Hematopoietic multipotent progenitor cell treated with erythropoietin and hydrocortisone succinate and interleukin-3 and kit ligand, for 6 days (in vitro differentiated cells): ENCODE data around the gene CBARP.

Experiments
- DNase-seq: peaks from one replicate; pipeline ENCODE4 v3.0.0-alpha.2; 2015

CBARP gene, protein sequence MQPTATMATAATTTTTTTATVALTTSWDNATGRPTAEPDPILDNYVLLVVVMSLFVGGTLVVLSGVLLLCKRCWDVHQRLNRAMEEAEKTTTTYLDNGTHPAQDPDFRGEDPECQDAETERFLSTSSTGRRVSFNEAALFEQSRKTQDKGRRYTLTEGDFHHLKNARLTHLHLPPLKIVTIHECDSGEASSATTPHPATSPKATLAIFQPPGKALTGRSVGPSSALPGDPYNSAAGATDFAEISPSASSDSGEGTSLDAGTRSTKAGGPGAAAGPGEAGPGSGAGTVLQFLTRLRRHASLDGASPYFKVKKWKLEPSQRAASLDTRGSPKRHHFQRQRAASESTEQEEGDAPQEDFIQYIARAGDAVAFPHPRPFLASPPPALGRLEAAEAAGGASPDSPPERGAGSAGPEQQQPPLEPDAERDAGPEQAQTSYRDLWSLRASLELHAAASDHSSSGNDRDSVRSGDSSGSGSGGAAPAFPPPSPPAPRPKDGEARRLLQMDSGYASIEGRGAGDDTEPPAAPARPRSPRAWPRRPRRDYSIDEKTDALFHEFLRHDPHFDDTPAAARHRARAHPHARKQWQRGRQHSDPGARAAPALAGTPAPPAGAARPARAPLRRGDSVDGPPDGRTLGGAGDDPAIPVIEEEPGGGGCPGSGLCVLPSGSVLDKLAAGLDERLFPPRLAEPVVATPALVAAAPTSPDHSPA

GRCh38 chr19:1237754-1238368 lies at the start of gene CBARP:
CBARP (minus strand) TSS chr19:1238005; CDS start chr19:1236100, 1,905 bp downstream.
- DNase-seq, result peak; percentile 53

DNA sequence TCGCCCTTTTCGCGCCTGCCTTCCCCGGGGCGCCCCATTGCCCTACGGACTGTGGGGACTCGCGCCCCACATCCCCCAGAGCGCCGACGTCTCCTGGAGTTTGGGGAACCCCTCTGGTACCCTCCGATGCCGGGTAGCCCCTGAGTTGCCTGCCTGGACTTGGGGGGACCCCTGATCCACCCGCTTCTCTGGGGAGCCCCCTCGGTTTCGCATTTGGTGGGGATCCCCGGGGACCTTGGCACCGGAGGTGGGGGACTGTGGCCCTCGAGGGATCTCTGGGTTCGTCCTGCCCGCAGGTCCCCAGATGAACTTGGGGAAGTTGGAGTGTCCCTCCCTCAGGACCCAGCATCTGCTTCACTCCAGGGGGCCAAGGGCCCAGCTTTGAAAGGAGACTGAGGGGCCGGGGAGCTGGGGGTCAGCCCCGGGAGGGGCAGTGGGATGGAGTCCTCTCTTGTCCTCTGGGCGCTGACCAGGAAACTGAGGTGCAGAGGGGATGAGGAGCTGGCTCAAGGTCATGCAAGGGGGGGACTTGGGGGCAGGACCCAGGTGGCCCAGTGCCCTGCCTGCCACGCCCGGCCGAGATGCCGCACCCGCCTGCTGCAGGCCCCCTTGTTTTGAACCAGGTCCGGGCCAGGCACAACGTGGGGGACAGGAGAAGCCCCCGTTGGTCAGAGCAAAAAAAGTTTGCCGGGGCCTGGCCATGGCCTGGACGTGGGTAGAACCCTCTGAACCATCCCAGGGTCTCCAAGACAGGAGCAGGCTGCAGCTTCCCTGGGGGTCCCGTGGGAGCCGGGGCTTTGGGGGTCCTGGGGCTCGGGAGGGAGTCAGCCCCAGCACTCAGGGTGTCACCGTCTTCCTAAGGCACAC lies 48.9 kb upstream of the CBARP start:
- DNase-seq, result no peak

DNA sequence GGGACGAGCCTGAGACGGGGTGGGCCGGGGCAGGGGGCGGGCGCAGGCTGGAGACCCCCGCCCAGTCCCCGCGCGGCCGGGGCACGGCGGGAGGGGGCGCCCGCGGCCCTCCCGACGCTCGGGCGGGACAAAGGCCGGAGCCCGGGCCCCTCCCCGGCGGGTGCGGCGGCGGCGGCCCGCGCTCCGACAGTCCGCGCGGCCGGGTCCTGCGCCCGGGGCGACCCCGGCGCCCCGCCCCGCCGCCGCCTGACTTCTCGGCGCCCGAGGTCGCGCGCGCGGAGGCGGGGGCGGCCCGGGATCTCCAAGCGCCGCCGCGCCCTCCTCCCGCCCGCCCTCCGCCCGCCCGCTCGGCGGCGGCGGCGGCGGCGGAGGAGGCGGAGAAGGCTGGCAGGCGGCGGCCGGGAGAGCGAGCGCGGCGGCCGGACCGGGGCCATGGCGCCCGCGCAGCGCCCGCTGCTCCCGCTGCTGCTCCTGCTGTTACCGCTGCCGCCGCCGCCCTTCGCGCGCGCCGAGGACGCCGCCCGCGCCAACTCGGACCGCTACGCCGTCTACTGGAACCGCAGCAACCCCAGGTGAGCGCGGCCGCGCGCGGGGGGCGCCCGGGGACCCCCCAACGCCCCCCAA lies 48.0 kb upstream of the CBARP start, which contains the start of gene EFNA2:
Gene EFNA2, plus strand, starts transcription at position 137 of the 624 bp plus-strand sequence. Its CDS starts 296 bp downstream, at position 433.
- DNase-seq, result no peak

GRCh38 chr19:1284979-1285736 lies 47.4 kb upstream of the CBARP start:
- DNase-seq, result no peak

GRCh38 chr19:1284293-1284978 lies 46.6 kb upstream of the CBARP start:
- DNase-seq, result no peak

- no peak for DNase-seq
Measured at GRCh38 chr19:1283917-1284292, 46.1 kb upstream of the CBARP start.

GRCh38 chr19:1283207-1283916 lies 45.6 kb upstream of the CBARP start:
- DNase-seq, result no peak

DNA sequence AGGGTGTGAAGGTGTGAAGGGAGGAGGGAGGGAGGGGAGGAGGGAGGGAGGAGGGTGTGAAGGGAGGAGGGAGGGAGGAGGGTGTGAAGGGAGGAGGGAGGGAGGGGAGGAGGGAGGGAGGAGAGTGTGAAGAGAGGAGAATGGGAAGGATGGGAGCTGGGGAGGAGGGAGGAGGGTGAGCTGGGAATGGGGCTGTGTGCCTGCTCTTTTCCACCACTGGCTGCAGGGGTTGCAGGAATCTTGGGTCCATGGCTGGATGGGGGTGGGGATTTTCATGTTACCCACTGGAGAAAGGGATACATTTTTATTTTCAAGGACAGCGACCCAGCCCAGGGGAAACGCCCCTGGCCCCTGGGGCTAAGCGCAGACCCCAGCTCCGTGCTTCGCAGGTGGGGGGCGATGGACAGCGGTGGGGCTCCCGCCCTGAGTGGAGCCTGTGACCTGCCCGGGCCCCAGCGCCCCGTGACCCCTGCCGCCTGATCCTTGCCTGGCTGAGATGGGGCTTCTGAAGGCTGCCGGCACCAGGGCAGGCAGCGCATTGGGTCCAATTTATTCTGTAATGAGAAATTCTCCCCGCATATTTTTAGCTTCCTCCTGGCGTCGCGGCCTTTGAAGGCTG lies 44.9 kb upstream of the CBARP start:
- no peak for DNase-seq

DNA sequence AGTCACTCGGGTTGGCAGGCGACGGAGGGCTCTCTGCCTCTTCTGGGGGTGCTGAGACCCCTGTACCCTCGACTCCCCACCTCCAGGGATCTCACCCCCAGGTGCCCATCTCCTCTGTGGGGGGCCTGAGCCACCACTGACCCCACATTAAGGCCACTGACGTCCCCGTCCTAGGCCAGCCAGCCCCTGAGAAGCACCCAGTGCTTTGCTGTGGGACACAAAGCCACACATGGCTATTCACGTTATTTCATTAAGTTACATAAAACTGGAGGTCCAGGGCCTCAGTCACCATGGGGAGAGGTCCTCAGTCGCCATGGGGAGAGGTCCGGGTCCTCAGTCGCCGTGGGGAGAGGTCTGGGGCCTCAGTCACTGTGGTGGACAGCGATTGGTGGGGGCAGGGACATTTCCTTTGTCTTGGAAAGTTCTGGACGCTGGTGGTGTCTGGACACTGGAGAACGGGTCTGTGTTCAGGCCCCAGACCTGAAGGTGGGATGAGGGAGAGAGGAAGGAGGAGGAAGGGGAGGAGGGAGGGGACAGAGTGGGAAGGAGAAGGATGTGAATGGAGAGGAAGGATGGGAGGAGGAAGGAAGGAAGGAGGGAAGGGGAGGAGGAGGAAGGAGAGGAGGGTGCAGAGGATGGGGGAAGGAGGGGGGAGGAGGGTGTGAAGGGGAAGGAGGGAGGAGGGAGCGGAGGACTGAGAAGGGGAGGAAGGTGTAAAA lies 43.9 kb upstream of the CBARP start:
- DNase-seq, result no peak

- no peak for DNase-seq
Measured at GRCh38 chr19:1280636-1281568, 43.1 kb upstream of the CBARP start.

GRCh38 chr19:1279782-1280341 lies 42.1 kb upstream of the CBARP start:
- peak; percentile 90 for DNase-seq

DNA sequence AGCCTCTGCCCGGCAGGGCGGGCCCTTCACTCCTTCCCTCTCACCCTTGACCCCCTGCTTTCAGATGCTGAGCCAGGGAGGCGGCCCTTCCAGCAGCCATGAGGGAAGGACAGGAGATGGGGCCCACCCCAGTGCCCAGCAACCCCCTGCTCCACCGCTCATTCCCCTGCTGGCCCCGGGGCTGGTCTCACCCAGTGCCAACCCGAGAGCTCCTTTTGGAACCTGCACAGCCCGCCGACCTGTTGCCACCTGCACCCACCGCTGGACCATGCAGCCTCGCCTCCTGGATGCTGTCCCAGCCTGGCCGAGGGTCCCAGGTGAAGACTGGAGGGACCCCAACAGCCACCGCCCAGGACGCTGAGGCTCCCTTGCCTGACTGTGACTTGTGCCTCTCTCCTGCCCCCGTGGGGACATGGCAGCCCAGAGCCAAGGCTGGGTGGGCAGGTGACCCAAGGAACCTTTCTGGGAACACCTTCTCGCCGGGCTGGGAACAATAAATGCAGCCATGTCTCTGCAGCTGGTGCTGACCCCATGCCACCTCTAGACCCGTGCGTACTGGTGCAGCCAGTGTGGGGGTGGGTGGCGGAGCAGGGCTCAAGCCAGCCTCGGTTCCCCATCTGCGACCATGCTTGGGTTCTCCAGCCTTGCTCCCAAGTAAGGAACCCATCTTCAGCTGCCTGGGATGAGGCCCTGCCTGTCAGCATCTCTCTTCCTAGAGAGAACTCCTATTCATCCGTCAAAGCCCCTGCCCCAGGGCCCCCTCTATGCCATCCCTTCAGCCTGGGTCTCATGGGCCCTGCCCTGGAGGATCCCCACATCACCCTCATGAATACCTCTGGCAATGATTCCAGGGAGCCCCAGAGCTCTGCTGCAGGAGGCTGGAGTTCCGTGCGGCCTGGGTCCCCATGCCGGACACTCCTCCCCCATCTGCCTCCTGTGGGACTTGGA lies 41.2 kb upstream of the CBARP start:
- DNase-seq, result no peak

GRCh38 chr19:1278074-1278473 lies 40.3 kb upstream of the CBARP start:
- no peak for DNase-seq

DNA sequence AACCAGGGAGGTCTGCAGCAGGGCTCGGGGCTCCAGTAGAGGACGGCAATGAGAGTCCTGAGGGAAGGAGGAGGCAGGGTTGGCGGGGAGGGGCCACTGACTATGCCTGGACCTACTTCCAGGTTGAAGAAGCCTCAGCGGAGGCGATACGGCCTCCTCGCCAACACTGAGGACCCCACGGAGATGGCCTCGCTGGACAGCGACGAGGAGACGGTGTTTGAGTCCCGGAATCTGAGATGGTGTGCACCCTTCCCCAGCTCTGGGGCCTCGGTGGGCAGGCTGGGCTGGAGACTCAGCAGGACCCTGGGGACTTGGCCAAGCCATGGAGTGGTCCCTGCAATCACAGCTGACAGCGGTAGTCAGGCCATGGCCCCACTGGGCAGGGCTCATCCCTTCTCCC lies 39.3 kb upstream of the CBARP start:
- no peak for DNase-seq

DNA sequence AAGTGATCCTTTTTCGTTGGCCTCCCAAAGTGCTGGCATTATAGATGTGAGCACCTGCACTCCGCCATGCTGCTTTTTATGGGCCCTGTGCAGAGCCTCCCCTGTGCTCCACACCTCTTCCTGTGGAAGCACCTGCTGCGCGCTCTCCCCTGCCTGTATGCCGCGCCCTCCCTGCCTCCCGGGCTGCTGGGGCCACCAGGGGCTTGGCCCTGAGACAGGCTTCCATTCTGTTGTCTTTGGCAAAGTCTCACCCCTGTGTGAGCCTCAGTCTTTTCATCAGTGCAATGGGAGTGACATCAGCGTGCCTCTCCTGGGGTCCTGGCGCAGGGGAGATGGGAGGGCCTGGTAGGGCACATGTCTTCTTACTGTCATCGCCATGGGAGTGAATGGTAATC lies 38.8 kb upstream of the CBARP start:
- DNase-seq, result no peak

DNA sequence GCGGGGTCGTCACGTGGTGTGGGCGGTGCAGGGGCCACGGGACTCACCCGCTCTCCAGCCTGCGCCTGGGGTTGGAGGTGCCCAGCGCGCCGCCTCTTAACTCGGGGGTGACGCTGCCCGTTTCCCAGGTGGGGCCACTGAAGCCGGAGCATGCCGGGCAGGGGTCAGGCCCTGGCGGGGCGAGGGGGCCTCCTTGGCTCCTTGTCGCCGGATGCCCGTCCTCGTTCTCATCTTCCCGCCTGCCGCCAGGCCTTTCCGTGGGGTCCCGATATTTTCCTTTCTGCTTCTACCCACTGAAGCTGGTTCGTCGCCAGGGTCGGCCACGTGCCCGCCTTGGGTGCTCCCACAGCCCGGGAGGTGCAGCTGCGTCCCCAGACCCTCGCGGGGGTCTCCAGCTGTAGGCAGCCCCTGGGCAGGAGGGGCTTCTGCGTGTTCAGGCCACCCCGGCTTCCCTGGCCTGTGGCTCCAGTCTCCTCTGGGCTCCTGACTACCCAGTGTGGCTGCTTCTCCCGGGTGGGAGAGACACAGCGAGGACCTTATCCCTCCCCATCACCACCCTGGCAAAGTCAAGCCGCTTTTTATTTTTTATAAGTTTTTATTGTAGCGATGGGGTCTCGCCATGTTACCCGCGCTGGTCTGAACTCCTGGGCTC lies 38.3 kb upstream of the CBARP start:
- no peak for DNase-seq
